NK-92 treated with Interleukin-12 subunit alpha and Interleukin-12 subunit beta, amount 100 ng/mL, for 24 hours (cell line): Measurements from ENCODE around the gene TPGS1.

Experiments used
- DNase-seq: peaks from one replicate; lab custom pipeline; 2025; lab: John Stamatoyannopoulos, UW

The TPGS1 gene

DNA sequence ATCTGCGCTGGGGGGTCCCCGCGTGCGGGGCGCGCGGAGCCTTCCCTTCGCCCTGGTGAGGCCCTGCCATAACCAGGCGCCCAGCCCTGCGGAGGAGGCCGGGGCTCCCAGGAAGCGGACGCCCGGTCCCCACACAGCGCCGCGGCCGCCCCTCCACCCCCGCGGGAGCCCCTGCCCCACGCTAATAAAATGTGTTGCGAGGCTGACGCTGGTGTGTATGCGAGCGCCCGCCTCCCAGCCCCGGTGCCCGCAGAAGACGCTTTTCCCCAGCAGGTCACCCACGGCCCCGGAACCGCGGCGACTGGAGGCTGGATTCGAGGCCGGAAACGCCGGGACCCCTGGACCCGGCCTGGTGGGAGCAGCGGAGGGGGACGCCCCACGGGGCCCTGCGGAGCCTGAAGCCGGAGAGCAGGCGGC lies 12.2 kb downstream of the TPGS1 start:
- DNase-seq = no peak

DNA sequence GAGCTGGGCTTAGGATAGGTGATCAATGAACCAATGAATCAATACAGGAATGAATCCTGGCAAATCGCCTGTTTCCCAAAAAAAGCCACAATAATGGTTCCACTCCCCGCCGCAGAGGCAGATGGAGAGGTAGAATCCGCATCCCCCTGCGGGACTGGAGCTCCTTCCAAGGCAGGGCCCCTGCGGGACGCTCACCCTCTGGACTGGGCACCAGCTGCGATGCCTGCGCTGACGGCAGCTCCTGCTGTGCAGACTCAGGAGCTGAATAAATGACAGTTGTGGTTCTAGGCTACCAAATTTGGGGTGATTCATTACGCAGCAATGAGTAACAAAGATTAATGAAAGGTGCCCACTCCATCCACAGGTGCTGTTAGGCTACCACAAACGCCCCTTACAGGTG lies 15.4 kb downstream of the TPGS1 start:
- no peak for DNase-seq

DNA sequence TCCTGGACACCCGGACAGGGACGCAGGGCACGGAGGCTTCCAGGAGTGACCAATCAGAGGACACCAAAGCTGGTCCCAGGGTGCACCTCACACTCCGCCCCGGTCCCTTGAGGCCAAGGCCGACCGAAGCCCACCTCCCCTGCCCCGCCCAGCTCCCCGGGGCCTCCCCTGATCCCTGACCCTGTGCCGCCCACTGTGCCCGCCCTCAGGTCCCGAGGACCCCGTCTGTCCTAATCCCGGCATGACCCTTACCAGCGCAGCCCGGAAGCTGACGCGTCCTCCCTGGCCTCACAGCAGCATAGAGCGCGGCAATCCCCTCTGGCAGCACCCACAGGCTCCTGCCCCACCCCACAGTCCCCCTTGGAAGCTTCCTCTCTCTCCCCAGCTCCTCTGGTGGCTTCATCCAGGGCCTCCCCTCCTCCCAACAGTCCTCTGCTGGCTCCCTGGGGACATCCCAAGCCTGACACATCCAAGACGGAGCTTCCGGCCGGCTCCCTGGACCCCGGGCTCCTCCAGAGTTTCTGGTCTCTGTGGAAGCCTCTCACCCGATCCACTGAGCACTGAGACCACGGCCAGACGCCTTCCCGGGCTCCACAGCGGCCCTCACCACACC lies 16.9 kb downstream of the TPGS1 start:
- no peak for DNase-seq

DNA sequence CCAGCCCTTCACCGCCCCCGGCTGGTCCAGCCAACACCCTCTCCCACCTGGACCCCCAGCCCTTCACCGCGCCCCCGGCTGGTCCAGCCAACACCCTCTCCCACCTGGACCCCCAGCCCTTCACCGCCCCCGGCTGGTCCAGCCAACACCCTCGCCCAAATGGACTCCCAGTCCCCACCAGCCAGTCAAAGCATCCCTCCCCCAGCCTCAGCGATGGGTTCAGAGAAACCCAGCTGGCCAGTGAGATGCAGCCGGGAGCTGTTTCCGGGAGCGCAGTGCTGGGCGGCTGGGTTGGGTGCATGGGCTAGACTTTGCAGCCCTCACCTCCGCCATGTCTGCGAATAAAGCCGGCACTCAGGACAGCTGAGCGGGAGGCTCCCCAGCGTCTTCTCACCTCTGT lies 17.7 kb downstream of the TPGS1 start:
- no peak for DNase-seq

DNA sequence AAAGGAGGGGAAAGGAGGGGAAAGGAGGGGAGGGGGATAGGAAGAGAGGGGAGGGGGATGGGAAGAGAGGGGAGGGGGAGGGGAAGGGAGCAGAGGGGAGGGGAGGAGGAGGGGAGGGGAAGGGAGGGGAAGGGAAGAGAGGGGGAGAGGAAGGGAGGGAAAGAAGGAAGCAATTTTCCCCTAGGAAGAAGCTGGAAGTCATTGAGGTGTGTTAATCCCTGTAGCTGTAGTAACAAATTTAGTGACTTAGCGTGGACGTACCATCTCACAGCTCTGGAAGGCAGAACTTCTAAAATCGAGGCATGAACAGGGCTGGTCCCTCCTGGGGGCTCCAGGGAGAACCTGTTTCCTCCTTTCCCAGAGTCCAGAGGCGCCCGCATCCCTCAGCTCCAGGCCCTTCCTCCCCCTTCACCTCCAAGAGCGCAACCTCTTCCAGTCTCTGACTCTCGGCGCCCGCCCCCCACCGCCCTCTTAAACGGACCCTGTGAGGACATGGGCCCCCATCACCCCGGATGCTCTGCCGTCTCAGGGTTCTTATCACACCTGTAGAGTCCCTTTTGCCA lies 18.6 kb downstream of the TPGS1 start:
- no peak for DNase-seq

DNA sequence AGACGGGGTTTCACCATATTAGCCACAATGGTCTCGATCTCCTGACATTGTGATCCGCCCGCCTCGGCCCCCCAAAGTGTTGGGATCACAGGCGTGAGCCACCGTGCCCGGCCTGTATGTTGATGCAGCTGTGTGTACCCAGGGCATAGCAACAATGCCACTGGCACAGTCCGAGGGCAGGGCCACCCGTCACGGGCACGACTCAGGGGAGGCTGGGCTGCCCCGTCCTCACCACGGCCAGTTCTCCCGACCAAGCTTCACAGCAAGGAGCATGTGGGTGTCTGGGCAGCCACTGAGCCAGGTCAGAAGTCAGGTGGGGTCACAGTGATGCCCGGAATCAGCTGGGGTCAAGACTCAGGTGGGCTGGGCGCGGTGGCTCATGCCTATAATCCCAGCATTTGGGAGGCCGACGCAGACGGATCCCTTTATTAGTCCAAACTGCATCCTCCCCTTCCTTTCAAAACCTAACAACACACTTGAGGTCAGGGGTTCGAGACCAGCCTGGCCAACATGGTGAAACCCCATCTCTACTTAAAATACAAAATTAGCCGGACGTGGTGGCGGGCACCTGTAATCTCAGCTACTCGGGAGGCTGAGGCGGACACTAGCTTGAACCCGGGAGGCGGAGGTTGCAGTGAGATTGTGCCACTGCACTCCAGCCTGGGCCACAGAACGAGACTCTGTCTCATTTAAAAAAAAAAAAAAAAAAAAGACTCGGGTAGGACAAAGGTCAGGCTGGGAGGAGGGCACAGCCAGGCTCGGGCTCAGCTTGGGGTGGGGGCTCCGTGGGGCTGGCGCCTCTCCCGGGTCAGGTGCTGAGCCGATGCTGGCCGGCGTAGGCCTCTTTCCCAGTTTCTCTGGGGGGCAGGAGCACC lies 23.1 kb downstream of the TPGS1 start:
- DNase-seq = no peak

DNA sequence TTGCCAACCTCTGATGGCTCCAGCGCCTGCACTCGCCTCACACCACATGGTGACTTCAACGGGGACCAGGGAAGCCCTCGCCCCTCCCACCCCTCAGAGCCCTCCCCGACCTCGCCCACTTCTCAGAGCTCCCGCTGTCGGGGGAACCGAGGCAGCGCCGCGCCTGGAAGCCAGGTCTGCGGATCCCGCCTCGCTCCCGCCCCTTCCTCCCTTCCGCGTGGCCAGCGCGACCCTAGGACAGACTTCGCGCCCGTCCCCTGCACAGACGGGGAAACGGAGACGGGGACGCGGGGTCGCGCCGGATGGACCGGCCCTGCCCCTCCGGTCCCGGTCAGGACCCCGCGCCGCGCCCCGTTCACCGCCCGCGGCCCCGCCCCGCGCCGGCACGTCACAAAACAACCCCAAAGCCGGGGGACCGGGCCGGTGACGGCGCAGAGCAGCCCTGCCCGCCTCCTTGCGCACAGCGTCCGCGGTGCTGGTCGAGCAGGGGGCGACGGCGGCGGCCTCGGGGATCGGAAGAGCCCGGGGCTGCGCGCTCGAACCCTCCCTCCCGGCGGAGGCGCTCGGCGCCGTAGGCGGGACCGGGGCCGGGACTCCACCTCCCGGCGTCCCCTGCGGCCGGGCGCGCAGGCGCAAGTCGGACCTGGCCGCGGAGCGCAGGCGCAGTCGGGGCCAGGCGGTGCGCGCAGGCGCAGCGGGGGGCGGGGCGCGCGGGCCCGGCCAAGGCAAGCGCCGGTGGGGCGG lies 23.9 kb downstream of the TPGS1 start:
- DNase-seq = peak; percentile 75

DNA sequence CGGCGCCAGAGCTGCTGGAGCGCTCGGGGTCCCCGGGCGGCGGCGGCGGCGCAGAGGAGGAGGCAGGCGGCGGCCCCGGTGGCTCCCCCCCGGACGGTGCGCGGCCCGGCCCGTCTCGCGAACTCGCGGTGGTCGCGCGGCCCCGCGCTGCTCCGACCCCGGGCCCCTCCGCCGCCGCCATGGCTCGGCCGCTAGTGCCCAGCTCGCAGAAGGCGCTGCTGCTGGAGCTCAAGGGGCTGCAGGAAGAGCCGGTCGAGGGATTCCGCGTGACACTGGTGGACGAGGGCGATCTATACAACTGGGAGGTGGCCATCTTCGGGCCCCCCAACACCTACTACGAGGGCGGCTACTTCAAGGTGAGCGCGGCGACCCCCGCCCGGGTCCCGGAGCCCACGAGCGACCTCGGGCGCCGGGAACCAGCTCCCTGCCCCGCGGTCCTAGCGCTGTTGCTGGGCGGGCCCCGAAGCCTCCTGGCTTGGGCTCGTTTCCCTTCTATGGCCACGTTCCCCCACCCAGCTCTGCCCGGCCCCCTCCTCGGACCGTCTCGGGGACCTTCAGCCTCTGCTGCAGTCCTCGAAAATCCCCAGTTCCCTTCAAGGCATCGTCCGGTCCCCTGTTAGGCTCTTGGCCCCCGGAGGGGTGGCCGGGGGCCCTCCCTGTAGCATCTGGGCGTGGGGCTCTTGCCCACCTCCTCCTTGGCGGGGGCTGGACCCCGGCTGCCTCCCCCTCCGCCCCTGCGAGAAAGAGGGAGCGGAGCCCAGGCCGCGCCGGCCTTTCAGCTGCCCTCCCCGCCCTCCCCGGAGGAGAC lies 24.7 kb downstream of the TPGS1 start, which contains the start of gene CDC34:
Gene CDC34, plus strand, starts transcription at position 8 of the 808 bp plus-strand sequence. Its CDS starts 172 bp downstream, at position 180.
- no peak for DNase-seq

DNA sequence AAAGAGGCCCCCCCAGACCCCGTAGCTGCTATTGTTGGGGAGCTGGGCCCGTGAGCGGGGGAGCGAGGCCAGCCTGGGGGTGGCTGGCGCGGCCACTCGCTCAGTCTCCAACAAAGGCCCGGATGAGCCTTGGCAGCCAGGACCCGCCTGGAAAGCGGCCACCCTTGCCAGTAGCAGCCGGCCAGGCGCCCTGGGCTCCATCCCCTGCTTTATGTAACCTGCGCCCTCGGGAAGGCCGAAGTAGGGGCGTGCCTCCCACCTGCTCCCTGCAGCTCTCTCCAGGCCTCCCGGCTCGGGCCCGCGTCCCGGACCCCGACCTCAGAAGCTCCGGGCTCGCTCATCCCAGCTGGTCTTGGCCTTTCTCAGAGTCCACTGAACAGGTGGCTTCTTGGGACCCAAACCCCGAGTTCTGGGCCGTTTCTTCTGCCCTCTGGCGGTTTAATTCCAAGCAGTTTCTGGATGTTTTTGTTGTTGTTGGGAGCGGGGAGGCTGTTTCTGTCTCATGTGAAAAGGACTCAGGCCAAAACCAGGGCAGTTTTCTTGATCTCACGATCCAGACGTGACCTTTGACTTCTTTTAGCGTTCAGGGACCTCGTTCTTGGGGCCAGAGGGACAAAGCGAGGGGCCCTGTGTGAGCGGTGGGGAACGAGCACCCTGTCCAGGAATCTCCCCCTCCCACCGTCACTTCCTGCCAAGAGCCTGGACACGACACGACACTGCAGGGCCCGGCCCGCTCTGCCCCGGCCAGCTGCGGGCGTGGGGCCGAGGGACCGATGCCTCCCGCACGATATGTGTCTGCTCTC lies 25.5 kb downstream of the TPGS1 start:
- no peak for DNase-seq

DNA sequence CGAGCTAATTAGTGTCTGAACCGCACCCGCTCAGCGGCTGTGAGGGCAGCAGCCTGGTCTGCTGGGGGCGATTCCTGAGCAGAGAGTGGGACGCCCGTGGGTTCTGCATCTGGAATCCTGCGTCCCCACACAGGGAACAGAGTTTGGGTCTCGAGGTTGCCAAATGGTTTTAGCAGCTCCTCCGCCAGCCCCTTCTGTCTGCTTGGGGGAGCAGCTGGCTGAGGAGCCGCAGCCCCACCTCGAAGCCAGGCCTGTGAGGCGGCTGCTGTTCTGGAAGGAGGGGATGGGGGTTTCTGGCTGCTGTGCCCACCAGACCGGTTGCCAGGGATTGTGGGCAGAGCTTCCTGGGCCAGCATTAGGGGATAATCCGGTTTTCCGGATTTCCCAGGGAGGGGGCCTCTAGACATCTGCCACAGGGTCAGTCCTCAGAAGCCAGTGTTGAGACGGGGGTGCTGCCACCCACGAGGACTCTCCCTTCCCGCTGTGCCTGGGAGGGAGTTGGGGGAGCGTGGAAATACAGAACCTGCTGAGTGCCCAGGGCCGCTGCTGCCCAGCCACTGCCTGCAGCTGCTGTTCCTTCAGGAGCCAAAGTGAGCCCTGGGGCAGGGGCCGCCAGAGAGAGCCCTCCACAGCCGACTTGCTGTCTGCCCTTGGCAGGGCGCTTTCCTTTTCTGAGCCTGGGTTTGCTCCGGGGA lies 26.2 kb downstream of the TPGS1 start:
- no peak for DNase-seq

DNA sequence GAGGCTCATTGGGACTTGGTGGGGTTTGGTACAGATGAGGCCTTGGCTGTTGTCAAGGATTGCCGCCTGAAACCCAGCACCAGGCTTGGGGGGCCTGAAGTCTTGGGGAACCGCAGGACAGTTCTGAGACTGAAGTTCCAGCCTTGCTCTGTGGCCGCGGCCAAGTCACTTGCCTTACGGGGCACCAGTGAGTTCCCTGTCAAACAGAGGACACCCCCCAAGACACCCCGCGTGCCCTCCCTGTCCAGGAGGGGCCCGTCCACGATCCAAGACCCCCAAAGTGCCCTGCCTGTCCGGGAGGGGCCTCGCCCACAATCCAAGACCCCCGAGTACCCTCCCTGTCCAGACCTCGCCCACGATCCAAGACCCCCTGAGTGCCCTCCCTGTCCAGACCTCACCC lies 26.8 kb downstream of the TPGS1 start:
- no peak for DNase-seq

DNA sequence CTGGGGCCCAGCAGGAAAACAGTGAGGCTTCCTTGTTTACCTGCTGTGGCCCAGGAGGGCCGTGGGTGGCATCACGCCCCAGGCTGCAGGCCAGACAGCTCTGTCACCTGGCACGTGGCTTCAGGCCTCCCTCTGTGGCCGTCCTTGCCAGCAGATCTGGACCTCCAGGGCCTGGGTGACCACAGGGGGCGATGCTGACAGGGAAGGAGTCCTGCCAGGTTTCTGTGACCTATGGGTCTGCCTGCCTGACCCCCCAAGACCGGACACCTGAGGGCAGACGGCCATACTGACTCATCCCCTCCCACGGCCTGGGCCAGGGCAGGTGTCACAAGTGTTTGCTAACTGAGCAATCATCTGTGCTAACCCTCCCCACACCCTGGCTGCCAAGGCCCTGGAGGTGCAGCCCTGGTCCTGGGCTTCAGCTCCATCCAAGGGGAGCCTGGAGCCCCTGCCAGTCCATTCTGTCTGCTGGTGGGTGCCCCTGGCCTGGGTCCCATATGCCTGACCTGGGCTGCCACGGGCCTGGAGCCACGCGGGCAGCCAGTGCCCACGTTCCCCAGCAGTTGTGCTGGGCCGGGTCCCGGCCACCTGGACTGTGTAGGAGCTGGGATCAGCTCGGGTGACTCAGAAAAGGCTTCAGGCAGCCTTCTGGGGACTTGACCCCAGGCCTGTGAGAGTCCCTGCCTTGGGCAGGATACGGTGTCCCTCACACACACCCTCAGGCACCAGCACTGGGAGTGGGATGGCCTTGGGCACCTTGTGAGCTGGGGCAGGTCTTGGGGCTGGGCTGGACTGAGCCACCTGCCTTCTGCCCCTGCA lies 27.9 kb downstream of the TPGS1 start:
- no peak for DNase-seq

DNA sequence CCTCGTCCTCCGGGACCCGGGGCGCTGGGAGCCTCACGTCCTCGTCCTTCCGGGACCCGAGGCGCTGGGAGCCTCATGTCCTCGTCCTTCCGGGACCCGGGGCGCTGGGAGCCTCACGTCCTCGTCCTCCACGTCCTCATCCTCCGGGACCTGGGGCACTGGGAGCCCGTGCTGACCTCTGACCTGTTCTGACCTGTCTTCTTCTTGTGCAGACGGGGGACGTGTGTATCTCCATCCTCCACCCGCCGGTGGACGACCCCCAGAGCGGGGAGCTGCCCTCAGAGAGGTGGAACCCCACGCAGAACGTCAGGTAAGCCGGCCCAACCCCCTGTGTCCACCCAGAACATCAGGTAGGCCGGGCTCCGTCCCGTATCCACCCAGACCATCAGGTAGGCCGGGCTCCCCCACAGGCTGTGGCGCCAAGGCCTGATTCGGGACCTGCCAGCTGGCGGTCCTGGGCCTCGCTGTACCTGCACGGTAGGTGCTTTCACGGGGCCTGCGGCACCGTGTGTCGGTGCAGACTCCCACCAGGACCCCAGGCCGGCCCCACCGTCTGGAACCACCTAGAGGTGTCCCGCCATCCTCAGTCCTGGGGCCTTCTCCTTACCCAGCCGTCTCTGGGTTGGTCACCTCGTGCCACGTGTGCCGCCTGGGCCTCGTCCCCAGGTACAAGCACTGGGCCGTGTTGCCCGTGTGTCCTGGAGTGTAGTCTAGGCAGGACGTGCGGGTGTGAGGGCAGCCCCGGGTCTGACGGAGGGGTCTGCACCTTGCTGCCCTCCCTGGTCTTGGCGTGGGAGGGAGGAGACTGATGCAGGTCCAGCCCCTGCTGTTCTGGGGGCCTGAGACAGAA lies 29.0 kb downstream of the TPGS1 start:
- no peak for DNase-seq

DNA sequence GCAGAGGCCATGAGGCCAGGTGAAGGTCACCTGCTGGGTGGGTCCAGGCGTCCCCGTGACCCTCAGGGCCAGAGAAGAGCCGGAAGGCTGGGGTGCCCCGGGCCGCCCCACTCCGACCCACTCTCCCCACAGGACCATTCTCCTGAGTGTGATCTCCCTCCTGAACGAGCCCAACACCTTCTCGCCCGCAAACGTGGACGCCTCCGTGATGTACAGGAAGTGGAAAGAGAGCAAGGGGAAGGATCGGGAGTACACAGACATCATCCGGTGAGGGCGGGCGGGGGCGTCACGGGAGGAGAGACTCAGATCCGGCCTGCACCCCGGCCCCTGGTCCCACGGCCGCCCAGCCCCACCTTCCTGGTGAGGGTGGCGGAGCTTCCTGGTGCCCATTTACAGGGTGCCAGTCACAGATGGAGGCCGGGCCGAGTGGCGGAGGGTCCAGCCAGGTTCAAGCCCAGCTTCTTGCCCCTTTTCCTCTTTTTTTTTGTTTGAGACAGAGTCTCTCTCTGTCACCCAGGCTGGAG lies 29.6 kb downstream of the TPGS1 start:
- DNase-seq = no peak

DNA sequence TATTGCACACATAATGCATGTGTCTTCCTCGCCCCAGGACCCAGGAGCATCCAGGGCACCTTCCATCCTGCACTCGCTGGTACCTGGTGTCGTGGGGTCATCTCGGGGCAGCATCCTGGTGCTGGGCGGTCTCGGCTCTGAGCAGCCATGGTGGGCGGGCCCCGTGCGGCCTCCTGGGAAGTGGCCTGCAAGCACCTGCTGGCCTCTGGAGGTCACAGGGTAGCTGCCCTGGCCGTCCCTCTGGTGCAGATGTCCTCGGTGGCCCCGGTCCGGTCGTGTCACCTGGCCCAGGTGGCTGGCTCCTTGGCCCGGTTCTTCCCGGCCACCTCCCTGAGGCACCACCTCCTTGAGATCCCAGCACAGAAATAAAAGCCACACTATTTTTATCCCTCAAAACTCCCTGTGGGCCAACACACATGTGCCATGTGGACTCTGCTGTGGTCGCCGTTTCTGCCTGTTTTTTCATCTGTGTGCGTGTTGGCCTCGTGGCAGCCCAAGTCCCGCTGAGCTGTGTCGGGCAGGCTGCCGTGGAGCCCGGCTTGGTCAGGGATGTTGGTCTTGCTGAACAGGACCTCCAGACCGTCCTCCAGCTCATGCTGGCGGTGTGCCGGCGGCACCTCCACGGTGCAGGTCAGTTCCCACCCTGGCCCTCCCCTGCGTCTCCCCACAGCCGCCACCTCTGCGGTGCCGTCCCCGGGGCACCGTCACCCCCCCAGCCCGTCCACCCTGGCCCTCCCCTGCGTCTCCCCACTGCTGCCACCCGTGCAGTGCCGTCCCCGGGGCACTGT lies 31.5 kb downstream of the TPGS1 start:
- DNase-seq = no peak

DNA sequence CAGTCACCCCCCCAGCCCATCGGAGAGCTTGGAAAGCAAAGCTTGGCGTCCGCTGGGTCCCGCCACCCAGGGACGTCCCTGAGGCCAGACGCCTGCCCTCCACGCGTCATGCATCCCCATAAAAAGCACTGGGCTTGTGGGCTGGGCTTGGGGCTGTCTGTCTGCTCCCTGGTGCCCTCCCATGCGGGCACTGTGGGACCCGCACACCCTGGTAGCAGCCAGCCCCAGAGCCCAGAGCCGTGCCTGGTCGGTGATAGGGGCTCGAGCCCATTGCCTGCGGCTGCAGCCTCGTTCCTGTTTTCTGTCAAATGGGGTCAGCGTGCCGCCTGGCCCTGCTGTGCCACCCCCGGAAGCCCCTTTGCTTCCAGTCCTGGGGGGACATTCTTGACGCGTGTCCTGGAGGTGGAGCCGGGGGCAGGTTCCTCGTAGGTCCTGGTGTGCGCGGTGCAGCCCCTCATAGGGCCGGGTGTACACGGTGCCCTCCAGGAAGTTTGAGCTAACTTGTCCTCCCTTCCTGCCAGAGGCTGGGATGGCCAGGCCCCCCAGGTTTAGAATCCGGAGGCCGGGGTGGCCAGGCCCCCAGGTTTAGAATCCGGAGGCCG lies 32.2 kb downstream of the TPGS1 start:
- no peak for DNase-seq
